Left lobe of liver (tissue), 2 donors: Measurements from ENCODE around the gene ELOVL6. TPM values are rescaled to one million over a fixed set of nuclear protein-coding genes. Genes with fewer than 3 reads are reported as not detected.

Experiments
- ATAC-seq: fragments of 200-7000 bp; cut with Tn5 transposase; one replicate; pipeline ENCODE4 v1.9.1; 2020; ENCODE audit warnings: mild to moderate bottlenecking, moderate library complexity
- DNase-seq: peaks from one replicate; pipeline ENCODE4 v3.0.0-alpha.2; 2020; ENCODE audit warnings: low spot score
- total RNA-seq: library from RNA; stranded (reverse); gene quantifications from one replicate; pipeline ENCODE4 v1.2.1, GENCODE V29; 2021
- donor health status: DM: no; HTN: no; CAD: no; lungs with moderate emphysema.
- donor health status: DM: no; HTN: yes; CAD: no.

The ELOVL6 gene
- total RNA-seq, 1 donor from 2014 or later: 35.0 TPM

GRCh38 chr4:110003401-110004187, 194.8 kb downstream of the ELOVL6 start:
- DNase-seq: no peak
- no peak for ATAC-seq

GRCh38 chr4:110002326-110002725, 196.1 kb downstream of the ELOVL6 start:
- ATAC-seq: no peak
- DNase-seq: no peak

- DNase-seq: peak; percentile 48
- ATAC-seq: peak; percentile 80
Measured at GRCh38 chr4:109999585-109999912, 198.9 kb downstream of the ELOVL6 start.

- ATAC-seq: peak; percentile 93
- no peak for DNase-seq
Measured at GRCh38 chr4:109998867-109999584, 199.4 kb downstream of the ELOVL6 start.

- DNase-seq (no peak), ATAC-seq (no peak)
Measured at GRCh38 chr4:109996526-109996925, 201.9 kb downstream of the ELOVL6 start.
